MM.1S (cell line): ENCODE results near the gene TRIM52.

Source experiments
- EZH2 ChIP-seq: fragments of 300-600 bp; sonication (generic); optimal IDR thresholded peaks from 2 replicates; pipeline ENCODE3; 2017; ENCODE audit warnings: low read depth, mild to moderate bottlenecking, antibody characterized with exemption, low read length, mixed read lengths
- EZH2phosphoT487 ChIP-seq: fragments of 300-600 bp; sonication (generic); IDR thresholded peaks from 2 replicates; pipeline ENCODE4 v1.6.1; 2018; ENCODE audit warnings: antibody characterized with exemption, low read length
- TF ChIP-seq, protein P1 (sequence below): fragments of 300-600 bp; sonication (generic); IDR thresholded peaks from 2 replicates; pipeline ENCODE4 v1.5.1; 2016; ENCODE audit warnings: antibody characterized with exemption, low read length, mixed read lengths

DNA sequence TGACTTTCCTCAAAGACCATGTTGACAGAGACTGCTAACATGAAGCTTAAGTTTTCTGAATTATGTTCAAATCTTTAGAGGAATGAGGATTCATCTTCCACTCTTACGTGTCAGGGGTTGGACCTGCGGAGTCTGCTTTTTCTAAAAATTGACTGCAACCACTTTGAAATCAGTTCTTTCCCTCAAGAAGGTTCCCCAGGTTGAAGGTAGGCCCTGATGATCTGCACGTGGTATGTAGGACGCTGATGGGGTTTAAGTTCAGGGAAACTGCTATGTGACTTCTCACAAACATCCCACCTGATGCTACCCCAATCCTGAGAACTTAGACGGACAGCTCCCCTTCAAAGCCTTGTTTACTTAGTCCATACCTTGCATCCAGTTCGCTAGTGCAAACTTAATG lies 24.5 kb downstream of the TRIM52 start:
- TF ChIP-seq, protein P1, sequence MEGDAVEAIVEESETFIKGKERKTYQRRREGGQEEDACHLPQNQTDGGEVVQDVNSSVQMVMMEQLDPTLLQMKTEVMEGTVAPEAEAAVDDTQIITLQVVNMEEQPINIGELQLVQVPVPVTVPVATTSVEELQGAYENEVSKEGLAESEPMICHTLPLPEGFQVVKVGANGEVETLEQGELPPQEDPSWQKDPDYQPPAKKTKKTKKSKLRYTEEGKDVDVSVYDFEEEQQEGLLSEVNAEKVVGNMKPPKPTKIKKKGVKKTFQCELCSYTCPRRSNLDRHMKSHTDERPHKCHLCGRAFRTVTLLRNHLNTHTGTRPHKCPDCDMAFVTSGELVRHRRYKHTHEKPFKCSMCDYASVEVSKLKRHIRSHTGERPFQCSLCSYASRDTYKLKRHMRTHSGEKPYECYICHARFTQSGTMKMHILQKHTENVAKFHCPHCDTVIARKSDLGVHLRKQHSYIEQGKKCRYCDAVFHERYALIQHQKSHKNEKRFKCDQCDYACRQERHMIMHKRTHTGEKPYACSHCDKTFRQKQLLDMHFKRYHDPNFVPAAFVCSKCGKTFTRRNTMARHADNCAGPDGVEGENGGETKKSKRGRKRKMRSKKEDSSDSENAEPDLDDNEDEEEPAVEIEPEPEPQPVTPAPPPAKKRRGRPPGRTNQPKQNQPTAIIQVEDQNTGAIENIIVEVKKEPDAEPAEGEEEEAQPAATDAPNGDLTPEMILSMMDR = no peak
- TF ChIP-seq EZH2 = no peak
- TF ChIP-seq EZH2phosphoT487 = no peak
